GM21786 (cell line): Measurements from ENCODE around the gene STRIP1.
"Not testable (repeated sequence)": the region's sequence is repeated elsewhere in the genome, so short reads cannot be mapped to it uniquely, and the experiment has no call there.

Experiments used
- ATAC-seq: cut with Tn5 transposase; IDR thresholded peaks from one replicate; pipeline ENCODE4 v1.9.1; 2021; ENCODE audit not compliant: unreplicated experiment

Gene STRIP1

DNA sequence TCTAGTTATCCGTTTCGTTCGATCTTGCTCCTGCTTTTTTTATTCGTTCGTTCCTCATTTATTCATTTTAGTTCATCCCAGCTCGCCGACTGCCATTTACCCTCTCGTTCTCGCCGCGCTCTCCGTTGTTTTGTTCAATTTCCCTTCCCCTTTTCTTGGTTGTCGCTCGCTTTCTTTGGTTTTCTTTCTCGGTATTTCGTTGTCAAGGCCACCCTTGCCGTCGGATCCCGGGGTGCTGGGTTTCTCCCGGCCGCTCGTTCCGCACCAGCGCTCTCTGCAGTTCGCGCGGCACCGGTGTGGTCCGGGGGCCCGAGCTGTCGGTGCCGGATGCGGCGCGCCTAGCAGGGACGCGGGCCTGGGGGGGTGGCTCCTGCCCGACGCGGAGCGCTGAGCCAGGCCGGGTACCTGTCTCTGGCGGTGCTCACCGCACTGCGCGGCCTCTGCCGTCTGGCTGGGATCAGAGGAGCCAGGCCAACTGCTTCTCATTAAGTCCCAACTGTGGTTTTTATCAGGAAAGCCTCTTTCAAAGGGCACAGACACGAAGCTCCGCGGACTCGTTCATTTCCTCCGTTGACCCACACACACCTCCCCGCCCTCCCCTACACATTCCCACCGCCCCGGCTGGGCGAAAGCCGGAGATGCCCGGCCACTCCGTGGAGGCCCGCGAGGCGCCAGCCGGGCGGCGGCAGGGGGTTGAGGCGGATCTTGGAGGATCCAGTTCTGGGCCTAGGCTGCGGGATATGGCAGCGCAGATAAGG, 34.4 kb downstream of the STRIP1 start:
- ATAC-seq = no peak

DNA sequence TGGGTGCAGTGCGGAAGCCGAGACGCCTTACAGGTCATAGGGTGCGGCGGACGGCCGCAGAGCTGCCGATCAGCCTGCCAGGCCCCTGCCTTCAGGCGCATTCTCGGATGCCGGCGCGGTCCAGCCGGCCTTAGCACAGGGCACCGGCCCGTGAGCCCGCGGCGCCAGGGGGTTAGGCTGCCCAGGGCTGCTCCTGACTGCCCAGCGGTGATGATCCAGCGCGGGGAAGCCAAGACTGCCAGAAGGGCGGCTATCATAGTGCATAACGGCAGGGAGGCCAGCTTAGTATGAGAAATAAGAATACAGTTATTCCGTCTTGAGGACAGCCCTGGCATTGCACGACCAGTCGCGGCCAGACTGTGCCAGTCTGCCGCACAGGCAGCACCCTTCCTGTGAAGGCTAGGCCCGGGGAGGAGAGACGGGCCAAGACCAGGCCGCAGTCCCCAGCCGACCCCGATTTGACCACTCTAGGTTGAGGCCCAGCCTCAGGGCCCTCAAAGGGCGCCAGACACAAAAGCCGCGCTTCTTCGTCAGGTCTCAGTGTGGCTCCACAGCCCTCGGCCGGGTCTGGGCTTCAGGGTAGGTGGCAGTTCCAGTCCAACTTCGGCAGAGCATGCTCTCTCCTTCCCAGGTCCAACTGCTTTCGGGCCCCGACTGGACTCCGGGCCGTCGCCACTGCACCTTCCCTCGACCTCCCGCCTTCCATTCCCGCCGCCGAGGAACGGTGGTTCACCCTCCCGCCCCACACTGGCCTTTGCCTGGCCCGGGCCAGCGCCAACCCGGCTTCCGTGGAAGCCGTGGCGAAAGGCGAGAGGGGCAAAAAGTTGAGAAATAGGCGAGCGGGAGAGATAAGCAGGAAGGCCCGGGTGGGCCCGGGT, 35.2 kb downstream of the STRIP1 start:
- ATAC-seq = no peak

DNA sequence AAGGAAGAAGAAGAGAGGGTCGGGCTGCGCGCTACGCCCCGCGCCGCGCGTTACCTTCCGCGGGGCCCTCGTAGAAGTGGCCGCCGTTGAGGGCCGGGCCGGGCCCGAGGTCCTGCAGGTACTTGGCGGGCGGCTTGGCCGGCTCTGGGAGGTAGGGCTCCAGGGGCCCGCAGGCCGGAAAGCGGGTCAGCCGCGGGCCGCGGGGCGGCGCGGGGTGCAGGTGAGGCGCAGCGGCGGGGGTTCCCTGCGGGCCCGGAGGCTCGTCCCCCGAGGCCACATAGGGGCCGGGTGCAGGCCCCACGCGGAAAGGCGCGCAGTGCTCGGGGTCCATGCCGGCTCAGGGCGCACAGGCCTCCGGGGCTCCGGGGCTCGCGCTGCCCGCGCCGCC, 35.9 kb downstream of the STRIP1 start:
- ATAC-seq = no peak

DNA sequence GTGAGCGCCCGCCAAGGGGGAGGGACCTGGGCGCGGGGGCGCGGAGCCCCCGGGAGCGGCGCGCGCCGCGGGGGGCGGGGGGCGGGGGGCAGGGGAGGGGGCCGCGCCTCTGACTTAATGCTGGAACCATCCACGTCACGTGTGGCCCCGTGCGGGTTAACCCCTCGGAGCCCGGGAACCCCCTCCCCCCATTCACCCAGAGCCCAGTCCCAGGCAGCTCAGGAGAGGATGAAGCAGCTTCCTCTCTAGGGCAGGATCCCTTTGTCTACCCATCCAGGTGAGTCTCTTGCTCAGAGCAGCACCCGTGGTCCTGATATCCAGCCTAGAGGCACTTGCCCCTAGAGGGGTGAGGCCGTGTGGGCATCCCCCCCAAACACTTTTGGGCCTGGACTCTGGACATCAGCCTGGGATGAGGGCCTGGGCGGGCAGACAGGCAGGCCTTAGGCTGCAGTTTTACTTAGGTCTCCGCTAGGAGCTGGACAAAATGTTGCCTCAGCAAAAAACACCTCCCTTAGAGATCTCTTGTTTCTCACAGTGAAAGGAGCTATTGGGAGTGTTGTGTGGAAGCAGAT, 36.3 kb downstream of the STRIP1 start, which contains the start of gene ALX3:
ALX3 (minus strand) TSS at position 2 of the 572 bp plus-strand sequence. CDS start 60 bp downstream, outside the sequence.
- ATAC-seq = no peak

DNA sequence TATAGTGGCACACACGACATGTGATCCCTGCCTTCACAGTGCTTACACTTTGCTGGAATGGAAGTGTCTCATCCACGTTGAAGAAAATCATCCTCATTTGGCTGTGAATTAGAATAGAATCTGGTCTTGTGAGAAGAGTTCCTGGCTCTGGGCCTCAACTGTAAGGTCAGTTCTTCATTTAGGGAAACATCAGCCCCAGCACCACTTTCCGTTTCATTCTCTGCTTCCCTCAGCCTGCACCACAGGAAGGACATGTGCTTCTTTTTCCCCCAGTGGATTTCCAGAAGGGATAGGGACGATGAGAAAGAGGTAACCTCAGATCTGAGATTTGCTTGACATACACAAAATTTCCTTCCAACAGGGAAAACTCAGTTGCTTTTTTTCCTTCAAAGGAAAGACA, 39.7 kb downstream of the STRIP1 start:
- no peak for ATAC-seq

DNA sequence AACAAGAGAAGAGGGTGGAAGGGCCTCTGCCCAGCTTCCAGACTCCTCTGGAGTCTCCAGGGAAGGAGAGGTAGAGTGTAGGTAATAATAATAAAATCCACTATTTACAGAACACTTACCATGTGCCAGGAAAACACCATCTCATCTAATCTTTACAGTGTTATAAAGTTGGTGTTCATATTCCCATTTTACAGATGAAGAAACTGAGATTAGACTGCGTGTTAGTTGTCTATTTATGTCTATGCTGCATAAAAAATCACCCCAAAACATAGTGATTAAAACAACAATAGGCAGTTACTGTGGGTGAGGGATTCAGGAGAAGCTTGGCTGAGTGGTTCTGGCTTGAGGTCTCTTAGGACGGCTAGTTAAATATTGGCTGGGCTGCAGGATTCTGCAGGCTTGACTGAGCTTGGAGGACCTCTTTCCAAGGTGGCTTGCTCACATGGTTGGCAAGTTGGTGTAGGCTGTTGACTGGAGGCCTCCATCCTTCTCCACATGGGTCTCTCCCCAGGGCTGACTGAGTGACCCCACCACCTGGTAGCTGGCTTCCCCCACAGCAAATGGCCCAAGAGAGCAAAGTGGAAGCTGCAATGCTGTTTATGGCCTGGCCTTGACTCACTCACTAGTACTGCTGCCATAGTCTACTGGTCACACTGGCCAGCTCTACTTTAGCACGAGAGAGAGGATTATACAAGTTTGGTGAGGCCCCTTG, 42.5 kb downstream of the STRIP1 start:
- ATAC-seq = no peak

DNA sequence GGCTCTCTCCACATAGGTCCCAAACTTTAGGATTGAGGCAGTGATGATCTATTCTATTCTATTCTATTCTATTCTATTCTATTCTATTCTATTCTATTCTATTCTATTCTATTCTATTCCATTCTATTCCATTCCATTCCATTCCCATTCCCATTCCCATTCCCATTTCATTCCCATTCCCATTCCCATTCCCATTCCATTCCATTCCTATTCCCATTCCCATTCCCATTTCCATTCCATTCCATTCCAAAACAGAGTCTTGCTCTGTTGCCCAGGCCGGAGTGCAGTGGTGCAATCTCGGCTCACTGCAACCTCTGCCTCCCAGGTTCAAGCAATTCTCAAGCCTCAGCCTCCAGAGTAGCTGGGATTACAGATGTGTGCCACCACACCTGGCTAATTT, 45.6 kb downstream of the STRIP1 start:
- ATAC-seq = not testable (repeated sequence)

DNA sequence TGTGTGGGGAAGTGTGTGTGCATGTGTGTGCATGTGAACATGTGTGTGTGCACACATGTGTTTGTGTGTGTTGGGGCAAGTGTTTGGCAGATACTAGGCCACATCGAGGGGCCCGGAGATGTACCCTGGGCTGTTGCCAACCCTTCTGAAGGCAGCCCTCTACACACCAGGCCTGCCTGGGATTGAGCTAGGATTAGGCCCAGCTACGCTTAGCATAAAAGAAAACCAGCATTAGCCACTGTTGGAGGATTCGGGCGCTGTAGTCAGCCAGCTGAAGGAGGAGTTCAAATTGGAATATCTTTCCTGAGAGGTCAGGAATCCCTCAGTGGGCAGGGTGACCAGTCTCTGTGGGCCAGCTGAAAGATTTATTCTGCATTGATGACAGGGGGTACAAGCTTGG, 46.6 kb downstream of the STRIP1 start:
- ATAC-seq = no peak

DNA sequence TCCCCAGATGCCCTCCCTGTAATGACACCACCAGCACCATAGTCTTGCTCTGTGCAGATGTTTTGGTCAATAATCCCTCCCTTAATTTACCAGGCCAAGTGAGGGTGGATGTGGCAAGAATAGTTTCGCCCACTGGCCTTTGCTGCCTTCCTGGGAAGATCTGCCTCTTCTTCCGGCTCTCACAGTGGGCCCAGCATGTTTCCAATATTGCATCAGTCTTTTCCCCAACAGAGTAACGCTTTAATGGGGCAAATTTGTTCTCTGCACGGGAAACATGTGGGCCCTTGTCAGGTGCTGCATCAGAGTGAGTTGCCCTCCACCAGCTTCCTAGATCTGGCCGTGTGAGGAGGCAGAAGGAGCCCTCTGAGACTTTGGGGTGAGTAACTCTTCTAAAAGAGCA, 48.1 kb downstream of the STRIP1 start:
- no peak for ATAC-seq

DNA sequence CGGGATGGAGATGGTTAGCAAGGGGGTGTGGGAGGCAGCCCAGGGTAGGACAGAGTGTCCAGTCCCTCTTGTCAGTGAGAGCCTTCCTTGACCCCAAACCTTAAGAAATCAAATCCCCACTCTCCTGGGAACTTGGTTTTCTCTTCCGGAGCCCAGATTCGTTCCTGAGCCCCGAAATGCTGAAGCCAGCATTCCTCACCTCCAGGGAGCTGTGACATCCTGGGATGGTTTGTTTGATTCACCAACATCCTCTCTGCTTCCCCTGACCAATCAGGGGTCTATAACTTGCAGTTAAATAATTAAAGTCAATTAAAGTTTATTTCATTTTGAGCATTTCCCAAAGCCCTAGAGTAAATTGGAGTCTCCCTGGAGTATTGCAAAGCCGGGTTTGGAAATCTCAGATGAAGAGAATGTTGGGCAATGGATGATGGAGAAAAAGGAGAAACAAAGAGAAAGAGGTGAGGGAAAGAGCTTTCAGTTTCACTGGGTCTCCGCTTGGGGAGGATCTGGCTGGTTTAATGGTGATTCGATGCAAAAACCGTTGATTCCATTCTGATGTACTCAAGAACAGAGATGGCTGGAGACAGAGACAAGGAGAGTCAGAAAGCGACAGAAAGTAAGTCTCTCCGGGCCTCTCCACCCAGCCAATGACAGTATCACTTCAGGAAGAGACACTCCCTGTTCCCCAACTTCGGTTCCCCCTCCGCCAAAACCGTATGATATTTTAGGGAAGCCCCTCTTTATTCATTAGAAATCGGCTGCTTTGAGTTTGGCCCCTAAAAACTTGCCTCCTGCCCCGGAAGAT, 48.8 kb downstream of the STRIP1 start:
- no peak for ATAC-seq

DNA sequence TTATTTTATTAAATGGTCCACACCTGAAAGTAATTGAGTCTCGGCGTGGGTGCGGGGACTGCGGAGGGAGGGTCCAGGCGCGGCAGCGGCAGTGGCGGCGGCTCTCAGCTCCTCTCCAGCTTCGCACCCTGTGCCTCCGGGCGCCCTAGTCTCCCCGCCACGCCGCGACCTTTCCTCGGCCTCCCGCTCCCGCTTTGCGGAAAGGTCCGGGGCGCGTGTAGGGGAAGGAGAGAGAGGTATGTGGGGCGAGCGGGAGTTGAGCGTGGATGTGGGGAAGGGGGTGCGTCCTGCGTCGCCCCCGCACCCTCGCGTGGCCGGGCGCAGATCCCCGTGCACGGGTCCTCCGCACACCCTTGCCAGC, 49.4 kb downstream of the STRIP1 start:
- ATAC-seq = no peak

DNA sequence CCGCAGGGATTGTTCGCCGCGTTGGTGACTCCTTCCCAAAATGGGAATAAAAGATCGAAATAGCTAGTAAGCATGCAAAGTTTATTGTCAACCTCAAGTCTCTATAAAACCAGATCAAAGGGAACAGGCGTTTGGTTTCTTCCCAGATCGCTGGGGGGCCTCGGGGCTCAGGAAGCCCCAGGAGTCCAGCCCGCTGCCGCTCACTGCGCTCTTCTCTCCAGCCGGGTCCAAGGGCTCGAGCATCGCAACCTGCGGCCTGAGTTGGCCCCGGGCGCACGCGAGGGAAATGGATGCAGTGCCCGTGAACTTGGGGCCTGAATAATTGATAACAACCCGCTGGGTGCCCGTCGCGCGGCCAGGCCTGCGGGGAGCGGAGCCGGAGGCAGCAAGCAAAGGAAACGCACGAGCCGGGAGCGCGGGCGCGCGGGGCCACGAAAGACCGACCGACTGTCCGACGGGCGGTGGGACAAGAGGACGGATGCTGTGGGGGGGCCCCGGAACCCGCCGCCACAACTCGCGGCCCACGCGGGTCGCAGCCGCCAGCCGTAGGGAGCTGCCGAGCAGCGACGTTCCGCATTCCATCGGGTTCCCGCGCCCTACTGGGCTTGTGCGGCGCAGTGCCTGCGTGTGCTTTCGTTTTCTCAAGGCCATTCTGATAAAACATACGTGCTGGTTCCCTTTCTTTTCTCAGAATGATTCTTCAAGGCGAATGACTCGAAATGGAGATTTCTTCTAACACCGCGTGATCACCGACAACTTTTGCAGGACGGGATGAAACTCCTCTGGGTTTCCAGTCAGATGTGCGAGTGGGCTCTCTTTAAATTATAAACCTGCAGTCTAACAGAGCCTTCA, 50.0 kb downstream of the STRIP1 start:
- ATAC-seq = no peak

DNA sequence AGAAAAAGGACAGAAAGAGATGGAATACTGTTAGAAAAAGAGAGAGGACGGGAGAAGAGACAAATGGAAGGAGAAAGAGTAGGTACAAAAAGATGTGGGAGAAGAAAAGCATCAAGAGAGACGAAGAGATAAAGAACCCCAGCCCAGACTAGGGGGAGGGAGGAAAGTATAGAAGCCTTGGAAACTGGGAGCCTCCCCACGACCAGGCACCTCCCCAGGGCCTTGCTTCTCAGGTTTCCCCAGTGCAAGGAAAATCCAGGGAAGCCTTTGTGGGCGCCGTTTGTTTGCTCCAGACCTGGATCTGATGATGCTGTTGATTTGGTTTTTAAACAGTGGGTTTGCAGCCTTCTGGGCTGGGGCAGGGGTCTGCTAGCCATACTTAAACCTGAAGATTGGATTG, 51.2 kb downstream of the STRIP1 start:
- ATAC-seq = no peak

DNA sequence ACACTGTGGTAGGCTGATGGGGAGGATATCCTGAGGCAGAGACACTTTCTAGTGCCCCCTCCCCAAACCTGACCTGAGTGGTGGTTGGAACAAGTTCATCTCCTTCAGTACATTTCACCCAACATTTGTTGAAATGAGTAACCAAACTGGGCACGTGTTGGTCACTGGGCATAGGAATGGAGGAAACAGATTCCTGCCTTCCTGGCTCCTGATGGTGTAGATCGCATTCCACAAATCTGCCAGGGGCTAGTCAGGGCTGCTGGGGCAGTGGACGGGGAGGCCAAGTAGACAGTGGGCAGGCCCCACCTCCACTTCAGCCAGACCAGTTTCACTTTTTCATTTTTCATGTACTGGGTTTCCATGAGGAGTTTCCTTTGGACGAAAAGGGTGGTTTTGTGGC, 52.5 kb downstream of the STRIP1 start:
- ATAC-seq = no peak

DNA sequence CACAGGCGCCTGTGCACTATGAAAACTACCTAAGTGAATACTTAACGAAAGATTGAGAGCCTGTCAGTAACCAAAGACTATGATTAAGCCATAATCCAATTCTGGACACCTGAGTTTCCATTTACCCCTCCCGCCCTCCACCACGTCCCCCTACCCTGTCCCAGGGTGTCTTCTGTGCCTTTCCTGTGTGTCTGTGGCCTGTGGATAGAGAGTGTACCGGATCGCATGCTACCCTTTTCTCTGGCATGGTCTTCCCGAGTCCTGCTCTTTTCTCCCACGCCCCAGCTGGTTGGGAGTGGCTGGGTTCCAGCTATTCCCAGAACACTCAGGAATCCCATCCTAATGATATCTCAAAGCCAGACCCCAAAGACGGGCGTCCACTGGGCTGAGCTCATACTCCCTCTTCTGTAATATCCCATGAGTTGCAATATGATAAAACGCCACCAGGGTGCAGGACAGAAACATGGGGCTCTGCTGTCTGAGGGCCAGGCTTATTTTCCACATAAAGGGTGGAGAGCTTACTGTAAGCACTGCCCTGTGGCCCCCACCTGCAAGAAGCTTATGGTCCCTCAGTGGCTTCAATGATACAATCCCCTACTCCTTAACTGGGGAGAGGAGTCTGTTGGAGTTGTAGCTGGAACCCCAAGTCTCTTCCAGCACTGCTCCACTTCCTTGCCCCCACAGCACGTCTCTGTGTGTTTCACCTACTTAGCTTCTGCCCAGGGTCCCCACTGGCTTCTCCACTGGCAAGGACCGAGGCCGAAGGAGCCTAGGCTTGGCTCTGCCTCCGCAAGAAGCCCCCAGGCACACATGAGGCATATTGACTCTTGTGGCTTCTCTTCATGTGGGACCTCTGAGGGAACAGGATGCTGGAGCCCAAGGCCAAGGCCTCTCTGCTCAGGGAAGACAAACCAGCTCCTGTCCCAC, 53.7 kb downstream of the STRIP1 start:
- peak; percentile 71 for ATAC-seq

DNA sequence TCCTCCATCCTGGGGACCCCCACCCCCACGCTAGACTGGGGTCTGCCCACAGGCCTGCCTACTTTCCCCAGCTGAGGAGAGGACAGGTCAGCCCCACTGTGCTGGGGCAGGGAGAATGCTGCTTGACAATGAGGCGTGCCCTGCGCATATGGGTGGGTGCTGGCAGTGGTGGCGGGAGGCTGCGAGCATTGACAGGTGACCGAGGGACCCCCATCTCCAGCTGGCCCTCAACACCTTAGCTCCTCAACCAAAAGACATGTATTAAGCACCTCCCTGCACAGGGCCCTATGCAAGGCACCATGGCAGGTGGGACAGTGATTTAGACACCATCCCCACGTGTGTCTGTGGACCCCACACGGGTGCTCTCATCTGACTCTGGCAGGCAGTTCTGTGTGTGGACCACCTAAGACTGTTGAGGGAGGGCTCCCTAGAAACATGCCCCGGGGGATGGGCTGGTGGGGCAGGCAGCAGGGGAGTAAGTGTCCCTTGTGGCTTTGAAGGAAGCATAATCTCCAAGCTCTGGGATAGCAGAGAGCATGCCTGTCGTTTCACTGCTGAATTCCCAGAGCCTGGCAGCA, 54.4 kb downstream of the STRIP1 start:
- no peak for ATAC-seq

DNA sequence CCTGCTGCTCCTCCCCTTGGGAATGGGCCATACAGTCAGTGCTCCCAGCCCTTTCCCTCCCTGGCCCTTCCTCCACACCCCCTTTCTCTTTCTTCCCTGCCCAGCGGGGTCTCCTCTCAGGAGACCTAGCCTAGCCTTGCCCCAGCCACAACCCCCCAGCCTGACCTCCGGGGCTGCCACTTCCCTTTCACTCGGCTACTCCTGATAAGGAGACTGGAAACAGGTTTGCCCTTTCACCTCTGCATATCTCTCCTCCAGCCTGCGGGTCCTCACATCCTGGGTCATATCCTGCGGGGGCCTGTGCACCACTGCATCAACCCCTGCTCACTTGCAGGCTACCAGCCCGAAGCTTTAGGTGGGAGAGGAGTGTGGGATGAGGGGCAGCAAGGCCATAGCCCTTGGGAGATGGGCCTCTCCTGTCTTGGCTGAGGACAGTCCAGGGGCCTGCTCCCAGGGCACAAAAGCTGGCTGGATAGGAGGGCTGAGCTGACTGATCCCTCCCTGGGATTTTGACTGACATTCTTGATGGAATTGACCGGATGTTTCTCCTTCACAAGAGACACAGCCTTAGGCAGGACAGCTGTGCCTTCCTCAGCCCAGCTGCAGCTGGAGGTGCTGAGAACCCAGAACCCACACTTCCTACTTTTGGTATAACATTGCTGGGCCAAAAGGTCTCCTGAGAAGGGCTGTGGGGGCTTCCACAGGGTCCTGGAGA, 55.3 kb downstream of the STRIP1 start:
- no peak for ATAC-seq

DNA sequence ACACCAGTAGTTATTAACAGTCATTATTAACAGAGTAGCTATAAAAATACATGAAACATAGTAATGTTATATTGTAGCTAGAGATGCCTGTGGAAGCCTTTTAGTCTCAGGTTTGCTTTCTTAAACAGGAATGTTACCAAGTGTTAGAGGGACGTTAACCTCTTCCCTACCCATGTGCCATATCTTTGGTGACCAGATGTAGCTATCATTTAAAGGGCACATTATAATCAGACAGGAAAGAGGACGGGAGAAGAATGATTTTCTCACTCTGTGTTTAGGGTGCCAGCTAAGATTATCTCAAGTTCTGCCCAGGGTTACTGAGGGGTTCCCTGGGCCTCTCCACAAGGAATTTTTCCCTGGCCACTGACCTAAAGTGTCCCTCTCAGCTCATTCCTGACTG, 57.0 kb downstream of the STRIP1 start:
- no peak for ATAC-seq
